DOHH2 (cell line): ENCODE data around the gene MARS1.

ENCODE experiments used
- EZH2phosphoT487 ChIP-seq: fragments of 200-600 bp; sonication (generic); IDR thresholded peaks from 2 replicates; pipeline ENCODE4 v1.6.1; 2017; ENCODE audit warnings: borderline replicate concordance, mild to moderate bottlenecking, antibody characterized with exemption, low read length, moderate library complexity, mixed read lengths
- TF ChIP-seq, protein P1 (sequence below): fragments of 200-600 bp; sonication (generic); IDR thresholded peaks from one replicate; pipeline ENCODE4 v1.5.1; 2014; ENCODE audit warnings: antibody characterized with exemption, mild to moderate bottlenecking, low read depth, low read length; ENCODE audit not compliant: poor library complexity, severe bottlenecking

DNA sequence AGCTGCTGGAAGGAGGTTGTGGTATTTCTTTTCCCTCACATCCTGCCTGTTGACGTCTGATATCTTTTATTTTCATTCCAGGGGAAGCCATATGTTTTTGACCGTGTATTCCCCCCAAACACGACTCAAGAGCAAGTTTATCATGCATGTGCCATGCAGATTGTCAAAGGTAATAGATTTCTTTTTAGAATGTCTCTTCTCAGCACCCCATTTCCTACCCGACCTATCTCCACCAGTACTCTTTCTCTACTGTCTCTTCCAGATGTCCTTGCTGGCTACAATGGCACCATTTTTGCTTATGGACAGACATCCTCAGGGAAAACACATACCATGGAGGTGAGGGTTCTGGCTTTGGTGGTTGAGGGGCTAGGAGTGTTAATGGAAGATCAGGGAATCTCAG is 75.5 kb downstream of the MARS1 start:
- TF ChIP-seq, protein P1, sequence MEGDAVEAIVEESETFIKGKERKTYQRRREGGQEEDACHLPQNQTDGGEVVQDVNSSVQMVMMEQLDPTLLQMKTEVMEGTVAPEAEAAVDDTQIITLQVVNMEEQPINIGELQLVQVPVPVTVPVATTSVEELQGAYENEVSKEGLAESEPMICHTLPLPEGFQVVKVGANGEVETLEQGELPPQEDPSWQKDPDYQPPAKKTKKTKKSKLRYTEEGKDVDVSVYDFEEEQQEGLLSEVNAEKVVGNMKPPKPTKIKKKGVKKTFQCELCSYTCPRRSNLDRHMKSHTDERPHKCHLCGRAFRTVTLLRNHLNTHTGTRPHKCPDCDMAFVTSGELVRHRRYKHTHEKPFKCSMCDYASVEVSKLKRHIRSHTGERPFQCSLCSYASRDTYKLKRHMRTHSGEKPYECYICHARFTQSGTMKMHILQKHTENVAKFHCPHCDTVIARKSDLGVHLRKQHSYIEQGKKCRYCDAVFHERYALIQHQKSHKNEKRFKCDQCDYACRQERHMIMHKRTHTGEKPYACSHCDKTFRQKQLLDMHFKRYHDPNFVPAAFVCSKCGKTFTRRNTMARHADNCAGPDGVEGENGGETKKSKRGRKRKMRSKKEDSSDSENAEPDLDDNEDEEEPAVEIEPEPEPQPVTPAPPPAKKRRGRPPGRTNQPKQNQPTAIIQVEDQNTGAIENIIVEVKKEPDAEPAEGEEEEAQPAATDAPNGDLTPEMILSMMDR = no peak
- TF ChIP-seq EZH2phosphoT487 = no peak
